PFSK-1 (cell line): Measurements from ENCODE around the gene EFCC1.

Source experiments
- POLR2AphosphoS5 ChIP-seq: IDR thresholded peaks from 2 replicates; pipeline ENCODE4 v1.6.1; 2012; ENCODE audit warnings: low read depth, mild to moderate bottlenecking, control low read depth, low read length, moderate library complexity
- REST ChIP-seq, 2 experiments: IDR thresholded peaks; 2 replicates each; pipeline versions ENCODE4 v1.6.1 to v1.8.0; 2011 to 2012; ENCODE audit warnings: low read depth in 2 of 2, low read length in 2 of 2, control low read depth in 1 of 2, inconsistent platforms in 1 of 2, mild to moderate bottlenecking in 1 of 2, moderate library complexity in 1 of 2; ENCODE audit not compliant: insufficient read depth in 1 of 2
- TAF1 ChIP-seq: IDR thresholded peaks from 2 replicates; pipeline ENCODE4 v1.6.1; 2012; ENCODE audit warnings: low read length, control low read depth, borderline replicate concordance; ENCODE audit not compliant: insufficient read depth

GRCh38 chr3:129056451-129057173 lies 55.5 kb downstream of the EFCC1 start:
- TF ChIP-seq POLR2AphosphoS5 (no peak), REST (IDR thresholded peaks at IDR 0.05; ENCODE audit: insufficient read depth in 1 of 2, low read depth in 2 of 2, low read length in 2 of 2) (no peak), TAF1 (no peak)
